ENCODE measurements around the gene ERC2. TPM values are rescaled to one million over a fixed set of nuclear protein-coding genes. Genes with fewer than 3 reads are reported as not detected.

ERC2 gene
- polyA plus RNA-seq, 3 donors = not detected

DNA sequence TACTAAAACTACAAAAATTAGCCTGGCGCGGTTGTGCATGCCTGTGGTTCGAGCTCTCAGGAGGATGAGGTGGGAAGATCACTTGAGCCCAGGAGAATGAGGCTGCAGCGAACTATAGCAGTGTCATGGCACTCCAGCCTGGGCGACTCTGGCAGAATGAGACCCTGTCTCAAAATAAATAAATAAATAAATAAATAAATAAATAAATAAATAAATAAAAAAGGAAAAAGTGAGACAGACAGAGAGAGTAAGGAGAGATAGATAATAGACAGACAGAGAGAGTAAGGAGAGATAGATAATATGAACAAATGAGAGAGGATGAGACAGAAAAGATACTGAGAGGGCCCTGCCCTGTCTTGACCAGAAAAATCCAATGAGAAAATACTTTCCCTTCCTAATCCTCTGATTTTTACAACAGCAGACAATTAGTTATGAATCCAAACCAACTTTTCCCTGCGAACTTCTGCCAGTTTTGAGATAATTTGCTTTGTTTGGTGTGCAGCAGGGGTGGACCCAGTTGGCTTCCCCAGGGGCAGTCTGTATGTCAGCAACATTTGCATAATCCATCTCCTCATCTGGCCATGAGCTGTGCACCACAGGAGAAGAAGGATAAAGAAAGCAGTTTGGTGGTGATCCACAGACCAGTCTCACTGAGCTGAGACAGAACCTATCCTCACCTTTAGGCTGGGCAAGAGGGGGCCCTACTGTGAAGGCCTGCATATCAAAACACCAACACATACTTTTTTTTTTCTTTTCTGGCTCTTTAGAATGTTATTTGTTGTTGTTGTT is 692.7 kb downstream of the ERC2 start:
- no CpG with 5 or more reads among the region's 6 CpGs for WGBS (ENCODE audit: insufficient coverage)
- DNase-seq = no peak
- H3K4me2 ChIP-seq (replicated peaks; ENCODE audit: extremely low read depth, low read length, poor library complexity, severe bottlenecking) = no peak overlapping the region
- H3K4me1 ChIP-seq (ENCODE audit: control insufficient read depth in 1 of 2, insufficient read depth in 2 of 2, low read length in 2 of 2) = no peaks in the 10 kb centered on the region
- TF ChIP-seq CTCF (IDR thresholded peaks at IDR 0.05) = no peak
- H3K27ac ChIP-seq (ENCODE audit: low read depth in 1 of 2, low read length in 2 of 2) = no peak overlapping the region
- Mint-ChIP-seq H3K4me1 (no peaks in the 10 kb centered on the region), H3K4me3 (no peak overlapping the region), H3K9me3 (peaks cover 0 to 13% (median 4%) of the 10 kb centered on the region in 7 donors), H3K27me3 (ENCODE audit: low read depth in 3 of 3) (peaks cover 2 to 8% (median 2%) of the 10 kb centered on the region in 3 donors), H3K27ac (no peak overlapping the region), H3K36me3 (no peaks in the 10 kb centered on the region)
- H3K4me3 ChIP-seq (replicated peaks in 1 of 3; ENCODE audit: low read depth in 2 of 3, low read length in 3 of 3) = no peak overlapping the region
- no peaks in the 10 kb centered on the region for H3K9me3 ChIP-seq (replicated peaks in 1 of 2; ENCODE audit: control insufficient read depth in 1 of 2, insufficient read depth in 1 of 2, low read length in 2 of 2)
- intact Hi-C loops (cut with micrococcal nuclease) = no loop called here
- no peaks in the 10 kb centered on the region for H4K20me1 ChIP-seq (ENCODE audit: insufficient read depth, low read length)
- H3K27me3 ChIP-seq (ENCODE audit: control insufficient read depth in 2 of 2, insufficient read depth in 2 of 2, low read length in 2 of 2) = no peaks in the 10 kb centered on the region
- H3K9ac ChIP-seq (ENCODE audit: insufficient read depth, low read length, poor library complexity, severe bottlenecking) = no peak overlapping the region
- H3K36me3 ChIP-seq (replicated peaks in 1 of 2; ENCODE audit: control insufficient read depth in 1 of 2, insufficient read depth in 2 of 2, low read length in 2 of 2) = no peaks in the 10 kb centered on the region
- no peak overlapping the region for H2AFZ ChIP-seq (ENCODE audit: insufficient read depth, low read depth, low read length, poor library complexity, severe bottlenecking)
- H3K79me2 ChIP-seq (ENCODE audit: insufficient read depth, low read length) = no peaks in the 10 kb centered on the region

- no CpG with 5 or more reads among the region's 2 CpGs for WGBS (ENCODE audit: insufficient coverage)
- no peaks in the 10 kb centered on the region for H3K36me3 ChIP-seq (replicated peaks in 1 of 2; ENCODE audit: control insufficient read depth in 1 of 2, insufficient read depth in 2 of 2, low read length in 2 of 2)
Observed at GRCh38 chr3:55774856-55775255, 693.4 kb downstream of the ERC2 start.

More at GRCh38 chr3:55774856-55775255, 693.4 kb downstream of the ERC2 start:
- H3K4me3 ChIP-seq (replicated peaks in 1 of 3; ENCODE audit: low read depth in 2 of 3, low read length in 3 of 3) = no peak overlapping the region
- H4K20me1 ChIP-seq (ENCODE audit: insufficient read depth, low read length) = no peaks in the 10 kb centered on the region
- no peak overlapping the region for H2AFZ ChIP-seq (ENCODE audit: insufficient read depth, low read depth, low read length, poor library complexity, severe bottlenecking)
- H3K79me2 ChIP-seq (ENCODE audit: insufficient read depth, low read length) = no peaks in the 10 kb centered on the region
- no peak overlapping the region for H3K4me3 Mint-ChIP-seq
- no peaks in the 10 kb centered on the region for H3K4me1 ChIP-seq (ENCODE audit: control insufficient read depth in 1 of 2, insufficient read depth in 2 of 2, low read length in 2 of 2)
- no peak for DNase-seq
- H3K4me1 Mint-ChIP-seq = no peaks in the 10 kb centered on the region
- intact Hi-C loops (cut with micrococcal nuclease) = no loop called here
- H3K9ac ChIP-seq (ENCODE audit: insufficient read depth, low read length, poor library complexity, severe bottlenecking) = no peak overlapping the region
- H3K9me3 ChIP-seq (replicated peaks in 1 of 2; ENCODE audit: control insufficient read depth in 1 of 2, insufficient read depth in 1 of 2, low read length in 2 of 2) = no peaks in the 10 kb centered on the region
- peaks cover 2 to 8% (median 3%) of the 10 kb centered on the region in 3 donors for H3K27me3 Mint-ChIP-seq (ENCODE audit: low read depth in 3 of 3)
- no peak for TF ChIP-seq CTCF (IDR thresholded peaks at IDR 0.05)
- H3K9me3 Mint-ChIP-seq = peaks cover 0 to 13% (median 4%) of the 10 kb centered on the region in 7 donors
- H3K27me3 ChIP-seq (ENCODE audit: control insufficient read depth in 2 of 2, insufficient read depth in 2 of 2, low read length in 2 of 2) = no peaks in the 10 kb centered on the region
- H3K27ac Mint-ChIP-seq = no peak overlapping the region
- no peak overlapping the region for H3K27ac ChIP-seq (ENCODE audit: low read depth in 1 of 2, low read length in 2 of 2)
- H3K4me2 ChIP-seq (replicated peaks; ENCODE audit: extremely low read depth, low read length, poor library complexity, severe bottlenecking) = no peak overlapping the region
- no peaks in the 10 kb centered on the region for H3K36me3 Mint-ChIP-seq

Measured in CD14-positive monocyte (primary cell).